Fibroblast of lung (primary cell): ENCODE results near the gene NOB1. TPM values are rescaled to one million over a fixed set of nuclear protein-coding genes. Genes with fewer than 3 reads are reported as not detected.
"Not testable (repeated sequence)": the region's sequence is repeated elsewhere in the genome, so short reads cannot be mapped to it uniquely, and the experiment has no call there.

Source experiments
- DNase-seq, 2 donors: peaks; one replicate each; pipeline versions ENCODE4 v3.0.0 to v3.0.0-alpha.2; 2010; ENCODE audit warnings: low read depth in 2 of 2
- H2AFZ ChIP-seq: 2 replicates; pipeline ENCODE4 v1.5.1; 2012; ENCODE audit warnings: low read length, control low read depth, inconsistent platforms
- H3K27ac ChIP-seq: 2 replicates; pipeline ENCODE4 v1.5.1; 2011; ENCODE audit warnings: low read length, control low read depth; ENCODE audit not compliant: insufficient read depth
- H3K27me3 ChIP-seq: 2 replicates; pipeline ENCODE4 v1.5.1; 2011; ENCODE audit warnings: mild to moderate bottlenecking, low read length; ENCODE audit not compliant: control insufficient read depth, insufficient read depth
- H3K36me3 ChIP-seq: 2 replicates; pipeline ENCODE4 v1.5.1; 2011; ENCODE audit warnings: low read length; ENCODE audit not compliant: control insufficient read depth, insufficient read depth
- H3K4me1 ChIP-seq: 2 replicates; pipeline ENCODE4 v1.5.1; 2011; ENCODE audit warnings: low read length; ENCODE audit not compliant: control insufficient read depth, insufficient read depth; ENCODE audit errors: extremely low read depth
- H3K4me2 ChIP-seq: 2 replicates; pipeline ENCODE4 v1.5.1; 2011; ENCODE audit warnings: low read length, control low read depth; ENCODE audit not compliant: insufficient read depth; ENCODE audit errors: extremely low read depth
- H3K4me3 ChIP-seq, 4 experiments: fragments of 200-600 bp in 1 of 4; sonication (generic) in 1 of 4; replicated peaks in 1 of 4; 2 replicates each; pipeline ENCODE4 v1.5.1; 2011 to 2016; ENCODE audit warnings: low read length in 4 of 4, low read depth in 3 of 4, mild to moderate bottlenecking in 3 of 4, control low read depth in 2 of 4, inconsistent platforms in 1 of 4, mixed read lengths in 1 of 4; ENCODE audit not compliant: insufficient read depth in 1 of 4; ENCODE audit errors: control extremely low read depth in 1 of 4
- H3K79me2 ChIP-seq: 2 replicates; pipeline ENCODE4 v1.5.1; 2012; ENCODE audit warnings: mild to moderate bottlenecking, low read length, inconsistent platforms; ENCODE audit not compliant: control insufficient read depth, insufficient read depth
- H3K9ac ChIP-seq: 2 replicates; pipeline ENCODE4 v1.5.1; 2011; ENCODE audit warnings: mild to moderate bottlenecking, low read length, control low read depth; ENCODE audit not compliant: insufficient read depth
- H3K9me3 ChIP-seq: 2 replicates; pipeline ENCODE4 v1.5.1; 2012; ENCODE audit warnings: low read depth, low read length; ENCODE audit not compliant: control insufficient read depth, insufficient read depth
- H4K20me1 ChIP-seq: 2 replicates; pipeline ENCODE4 v1.5.1; 2011; ENCODE audit warnings: low read length; ENCODE audit not compliant: control insufficient read depth, insufficient read depth; ENCODE audit errors: extremely low read depth
- EZH2 ChIP-seq: IDR thresholded peaks from 2 replicates; pipeline ENCODE4 v1.5.1; 2012; ENCODE audit warnings: low read length, control low read depth, mild to moderate bottlenecking; ENCODE audit errors: missing control alignments
- polyA plus RNA-seq, 2 donors: library from polyadenylated mRNA; depleted of rRNA in 1 of 2; stranded (reverse) in 1 of 2; unstranded in 1 of 2; fragments of >200 nt; gene quantifications; 2 replicates each; pipeline ENCODE4 v1.2.1, GENCODE V29; 2011 to 2012; ENCODE audit warnings: missing spikeins in 1 of 2
- total RNA-seq: library from RNA; depleted of rRNA; stranded (reverse); fragments of >200 nt; gene quantifications from 2 replicates; pipeline ENCODE4 v1.2.1, GENCODE V29; 2014
- TF ChIP-seq, protein P1 (sequence below), 2 donors: IDR thresholded peaks in 1 of 2; conservative IDR thresholded peaks in 1 of 2; 1 replicate in 1 of 2; 2 replicates in 1 of 2; pipeline ENCODE4 v1.5.1; 2011 to 2012; ENCODE audit warnings: low read length in 2 of 2, control low read depth in 1 of 2, inconsistent platforms in 1 of 2, low read depth in 1 of 2, mild to moderate bottlenecking in 1 of 2

Gene NOB1
- total and polyA plus RNA-seq, 2 donors (not counting 1 experiment from before 2014, with no cell fraction given), result 25.1 to 45.0 TPM

DNA sequence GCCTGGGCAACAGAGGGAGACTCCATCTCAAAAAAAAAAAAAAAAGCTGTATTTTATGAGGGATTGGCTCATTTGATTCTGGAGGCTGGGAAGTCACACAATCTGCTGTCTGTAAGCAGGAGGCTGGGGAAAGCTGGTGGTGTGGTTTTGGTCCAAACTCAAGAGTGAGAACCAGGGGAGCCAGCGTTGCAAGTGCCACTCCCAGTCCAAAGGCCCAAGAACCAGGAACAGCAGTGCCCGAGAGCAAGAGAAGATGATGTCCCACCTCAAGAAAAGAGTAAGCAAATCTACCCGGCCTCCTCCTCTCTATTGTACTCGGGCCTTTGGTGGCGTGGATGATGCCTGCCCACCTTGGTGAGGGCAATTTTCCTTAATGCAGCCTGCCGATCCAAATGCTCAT, 22.6 kb downstream of the NOB1 start:
- no peak for DNase-seq
- H3K4me3 ChIP-seq, result no peak overlapping the region
- no peak overlapping the region for H2AFZ ChIP-seq

DNA sequence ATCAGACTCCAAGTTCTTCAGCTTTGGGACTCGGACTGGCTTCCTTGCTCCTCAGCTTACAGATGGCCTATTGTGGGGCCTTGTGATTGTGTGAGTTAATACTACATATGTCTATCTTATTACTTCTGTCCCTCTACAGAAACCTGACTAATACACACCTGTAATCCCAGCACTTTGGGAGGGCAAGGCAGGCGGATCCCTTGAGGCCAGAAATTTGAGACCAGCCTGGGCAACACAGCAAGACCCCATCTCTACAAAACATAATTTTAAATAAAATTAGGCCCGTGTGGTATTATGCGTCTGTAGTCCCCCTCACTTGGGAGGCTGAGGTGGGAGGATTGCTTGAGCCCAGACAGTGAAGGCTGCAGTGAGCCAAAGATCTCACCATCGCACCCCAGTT, 23.4 kb downstream of the NOB1 start:
- H3K9me3 ChIP-seq, H4K20me1 ChIP-seq, H3K4me3 ChIP-seq, DNase-seq, H3K4me1 ChIP-seq, H3K4me2 ChIP-seq, H3K9ac ChIP-seq, H3K36me3 ChIP-seq, H3K27me3 ChIP-seq, H3K79me2 ChIP-seq, H2AFZ ChIP-seq, H3K27ac ChIP-seq: not testable (repeated sequence)

More for the DNA sequence above, 22.6 kb downstream of the NOB1 start:
- H3K4me1 ChIP-seq, result no peaks in the 10 kb centered on the region
- TF ChIP-seq, protein P1, sequence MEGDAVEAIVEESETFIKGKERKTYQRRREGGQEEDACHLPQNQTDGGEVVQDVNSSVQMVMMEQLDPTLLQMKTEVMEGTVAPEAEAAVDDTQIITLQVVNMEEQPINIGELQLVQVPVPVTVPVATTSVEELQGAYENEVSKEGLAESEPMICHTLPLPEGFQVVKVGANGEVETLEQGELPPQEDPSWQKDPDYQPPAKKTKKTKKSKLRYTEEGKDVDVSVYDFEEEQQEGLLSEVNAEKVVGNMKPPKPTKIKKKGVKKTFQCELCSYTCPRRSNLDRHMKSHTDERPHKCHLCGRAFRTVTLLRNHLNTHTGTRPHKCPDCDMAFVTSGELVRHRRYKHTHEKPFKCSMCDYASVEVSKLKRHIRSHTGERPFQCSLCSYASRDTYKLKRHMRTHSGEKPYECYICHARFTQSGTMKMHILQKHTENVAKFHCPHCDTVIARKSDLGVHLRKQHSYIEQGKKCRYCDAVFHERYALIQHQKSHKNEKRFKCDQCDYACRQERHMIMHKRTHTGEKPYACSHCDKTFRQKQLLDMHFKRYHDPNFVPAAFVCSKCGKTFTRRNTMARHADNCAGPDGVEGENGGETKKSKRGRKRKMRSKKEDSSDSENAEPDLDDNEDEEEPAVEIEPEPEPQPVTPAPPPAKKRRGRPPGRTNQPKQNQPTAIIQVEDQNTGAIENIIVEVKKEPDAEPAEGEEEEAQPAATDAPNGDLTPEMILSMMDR (conservative IDR thresholded peaks at IDR 0.05 in 1 of 2, IDR thresholded peaks at IDR 0.05 in 1 of 2; ENCODE audit: low read depth in 1 of 2, low read length in 2 of 2), result no peak
- TF ChIP-seq EZH2, result no peak
- no peaks in the 10 kb centered on the region for H3K9me3 ChIP-seq
- H3K79me2 ChIP-seq, result no peaks in the 10 kb centered on the region
- H4K20me1 ChIP-seq, result no peaks in the 10 kb centered on the region
- no peak overlapping the region for H3K9ac ChIP-seq
- H3K36me3 ChIP-seq, result no peaks in the 10 kb centered on the region
- H3K27me3 ChIP-seq, result no peaks in the 10 kb centered on the region
- no peak overlapping the region for H3K27ac ChIP-seq
- no peak overlapping the region for H3K4me2 ChIP-seq

DNA sequence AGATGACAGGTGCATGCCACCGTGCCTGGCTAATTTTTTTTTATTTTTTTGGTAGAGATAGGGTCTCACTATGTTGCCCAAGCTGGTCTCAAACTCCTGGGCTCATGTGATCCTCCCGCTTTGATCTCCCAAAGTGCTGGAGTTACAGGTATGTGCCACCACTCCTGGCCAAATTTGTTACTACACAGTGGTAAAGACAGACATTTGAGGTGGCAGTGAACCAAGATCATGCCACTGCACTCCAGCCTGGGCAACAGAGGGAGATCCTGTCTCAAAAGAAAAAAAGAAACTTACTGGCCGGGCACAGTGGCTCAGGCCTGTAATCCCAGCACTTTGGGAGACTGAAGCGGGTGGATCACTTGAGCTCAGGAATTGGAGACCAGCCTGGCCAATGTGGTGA, 25.7 kb downstream of the NOB1 start:
- not testable (repeated sequence) for H3K9ac ChIP-seq

DNA sequence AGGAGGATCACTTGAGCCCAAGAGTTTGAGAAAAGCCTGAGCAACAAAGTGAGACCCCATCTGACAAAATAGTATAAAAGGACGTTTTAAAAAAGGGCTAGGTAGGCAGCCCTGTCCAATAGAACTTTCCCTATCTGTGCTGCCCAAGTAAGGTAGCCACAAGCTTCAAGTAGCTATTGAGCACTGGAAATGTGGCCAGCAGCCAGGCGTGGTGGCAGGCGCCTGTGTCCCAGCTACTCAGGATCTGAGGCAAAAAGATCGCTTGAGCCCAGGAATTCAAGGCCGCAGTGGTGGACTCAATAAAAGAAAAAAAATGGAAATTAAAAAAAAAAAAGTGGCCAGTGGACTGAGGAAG, 26.8 kb downstream of the NOB1 start:
- peaks cover 32% of the 10 kb centered on the region for H3K79me2 ChIP-seq
- H3K4me2 ChIP-seq, result no peak overlapping the region
- no peak overlapping the region for H3K4me3 ChIP-seq
- H4K20me1 ChIP-seq, result no peaks in the 10 kb centered on the region
- TF ChIP-seq, protein P1 (conservative IDR thresholded peaks at IDR 0.05 in 1 of 2, IDR thresholded peaks at IDR 0.05 in 1 of 2; ENCODE audit: low read depth in 1 of 2, low read length in 2 of 2), result no peak
- TF ChIP-seq EZH2, result no peak
- no peak overlapping the region for H2AFZ ChIP-seq
- no peaks in the 10 kb centered on the region for H3K36me3 ChIP-seq
- H3K27me3 ChIP-seq, result no peaks in the 10 kb centered on the region
- H3K4me1 ChIP-seq, result peaks cover 2% of the 10 kb centered on the region
- H3K9ac ChIP-seq, result no peak overlapping the region
- H3K27ac ChIP-seq, result no peak overlapping the region
- H3K9me3 ChIP-seq, result no peaks in the 10 kb centered on the region
- DNase-seq, result no peak

More for the DNA sequence above, 25.7 kb downstream of the NOB1 start:
- not testable (repeated sequence) for H3K4me2 ChIP-seq, H4K20me1 ChIP-seq, H3K27ac ChIP-seq, H3K9me3 ChIP-seq, H3K4me1 ChIP-seq, H3K36me3 ChIP-seq, H3K4me3 ChIP-seq, H3K27me3 ChIP-seq, H2AFZ ChIP-seq, DNase-seq
- peaks cover 21% of the 10 kb centered on the region for H3K79me2 ChIP-seq
